GM23248 (cell line): Measurements from ENCODE around the gene NID2. TPM values are rescaled to one million over a fixed set of nuclear protein-coding genes. Genes with fewer than 3 reads are reported as not detected.

ENCODE experiments used
- DNase-seq: peaks from one replicate; pipeline ENCODE4 v3.0.0-alpha.2; 2015
- H2AFZ ChIP-seq: fragments of 200-600 bp; sonication (generic); 2 replicates; pipeline ENCODE4 v1.6.1; 2016; ENCODE audit warnings: antibody characterized with exemption
- H3F3A ChIP-seq: fragments of 200-600 bp; sonication (generic); 2 replicates; pipeline ENCODE4 v1.6.1; 2016; ENCODE audit warnings: mild to moderate bottlenecking, antibody characterized with exemption, mixed run types; ENCODE audit not compliant: insufficient read depth
- H3K27ac ChIP-seq: fragments of 200-600 bp; sonication (generic); 2 replicates; pipeline ENCODE4 v1.5.1; 2016; ENCODE audit warnings: mild to moderate bottlenecking
- H3K27me3 ChIP-seq: fragments of 200-600 bp; sonication (generic); replicated peaks from 2 replicates; pipeline ENCODE4 v1.6.1; 2016; ENCODE audit warnings: mild to moderate bottlenecking; ENCODE audit not compliant: insufficient read depth
- H3K36me3 ChIP-seq: fragments of 200-600 bp; sonication (generic); 2 replicates; pipeline ENCODE4 v1.6.1; 2016; ENCODE audit warnings: low read depth, mild to moderate bottlenecking
- H3K4me1 ChIP-seq: fragments of 200-600 bp; sonication (generic); 2 replicates; pipeline ENCODE4 v1.6.1; 2016; ENCODE audit warnings: mild to moderate bottlenecking; ENCODE audit not compliant: insufficient read depth
- H3K4me2 ChIP-seq: fragments of 200-600 bp; sonication (generic); one replicate; pipeline ENCODE4 v1.6.1; 2016; ENCODE audit warnings: mild to moderate bottlenecking; ENCODE audit not compliant: unreplicated experiment
- H3K4me3 ChIP-seq: fragments of 200-600 bp; sonication (generic); 2 replicates; pipeline ENCODE4 v1.5.1; 2016; ENCODE audit warnings: mild to moderate bottlenecking
- H3K79me2 ChIP-seq: fragments of 200-600 bp; sonication (generic); 2 replicates; pipeline ENCODE4 v1.6.1; 2016; ENCODE audit warnings: mild to moderate bottlenecking; ENCODE audit not compliant: insufficient read depth
- H3K9ac ChIP-seq: fragments of 200-600 bp; sonication (generic); 2 replicates; pipeline ENCODE4 v1.6.1; 2016; ENCODE audit warnings: mild to moderate bottlenecking
- H3K9me2 ChIP-seq: fragments of 200-600 bp; sonication (generic); 2 replicates; pipeline ENCODE4 v1.6.1; 2016; ENCODE audit warnings: mixed run types, mild to moderate bottlenecking, moderate library complexity; ENCODE audit not compliant: insufficient read depth
- H3K9me3 ChIP-seq: fragments of 200-600 bp; sonication (generic); one replicate; pipeline ENCODE4 v1.6.1; 2017; ENCODE audit warnings: low read depth
- H4K20me1 ChIP-seq: fragments of 200-600 bp; sonication (generic); 2 replicates; pipeline ENCODE4 v1.6.0; 2016; ENCODE audit not compliant: insufficient read depth
- EZH2 ChIP-seq: fragments of 200-600 bp; sonication (generic); IDR thresholded peaks from 2 replicates; pipeline ENCODE4 v1.6.1; 2018; ENCODE audit warnings: antibody characterized with exemption, mild to moderate bottlenecking; ENCODE audit not compliant: insufficient read depth, poor library complexity, severe bottlenecking
- EZH2phosphoT487 ChIP-seq: fragments of 200-600 bp; sonication (generic); IDR thresholded peaks from 2 replicates; pipeline ENCODE4 v1.6.1; 2018; ENCODE audit warnings: antibody characterized with exemption, moderate library complexity, mild to moderate bottlenecking, low read depth; ENCODE audit not compliant: insufficient read depth
- whole genome bisulfite sequencing, 2 experiments: methylation state at CpG; one replicate each; pipeline ENCODE4 v1.1.6; 2015 to 2017; ENCODE audit warnings: low lambda C conversion rate in 2 of 2, low coverage in 1 of 2; ENCODE audit errors: missing lambda C conversion rate in 2 of 2; 5-methylcytosine and 5-hydroxymethylcytosine counted together
- in situ Hi-C: fragments of 300-500 bp; cut with MboI; formaldehyde crosslinking; loops from 2 replicates; pipeline ENCODE4 v1.15.0; 2020
- polyA plus RNA-seq: library from polyadenylated mRNA; unstranded; fragments of >200 nt; fragmentation: Nextera tagmentation; extraction: Ambion mirVana; gene quantifications from 2 replicates; pipeline ENCODE4 v1.2.1, GENCODE V29; 2016
- total RNA-seq: library from RNA; depleted of rRNA; stranded (reverse); fragments of >200 nt; shearing (Covaris generic); gene quantifications from 2 replicates; pipeline ENCODE4 v1.2.3, GENCODE V29; 2014

Gene NID2
- total and polyA plus RNA-seq, 2 experiments from 2014 or later: 39.8 to 59.8 TPM

- 96 to 100% methylated on average over 1 of the region's 1 CpG for WGBS, 2 experiments
- Histone ChIP-seq H3K9me2 (no peaks in the 10 kb centered on the region), H3K9ac (no peak overlapping the region), H2AFZ (no peak overlapping the region), H3K27me3 (no peaks in the 10 kb centered on the region), H4K20me1 (no peaks in the 10 kb centered on the region), H3K4me2 (no peak overlapping the region), H3F3A (peaks cover 15% of the 10 kb centered on the region), H3K4me1 (no peaks in the 10 kb centered on the region), H3K27ac (no peak overlapping the region), H3K4me3 (no peak overlapping the region), H3K36me3 (peaks cover 90% of the 10 kb centered on the region), H3K9me3 (no peaks in the 10 kb centered on the region), H3K79me2 (no peaks in the 10 kb centered on the region)
- in situ Hi-C loops: loop anchor here (10.0 kb wide), 1 partner anchor 268 kb away; no protein-coding TSS in a partner anchor
- TF ChIP-seq EZH2: no peak
- TF ChIP-seq EZH2phosphoT487: no peak
- no peak for DNase-seq
Observed at GRCh38 chr14:52007211-52007610, 61.6 kb downstream of the NID2 start.

GRCh38 chr14:52006361-52006760 lies 62.5 kb downstream of the NID2 start:
- Histone ChIP-seq H3K9me2 (no peaks in the 10 kb centered on the region), H3F3A (peaks cover 15% of the 10 kb centered on the region), H3K79me2 (peaks cover under 1% of the 10 kb centered on the region; the same call in 1 of the 2 replicates), H4K20me1 (no peaks in the 10 kb centered on the region), H3K27me3 (no peaks in the 10 kb centered on the region), H3K27ac (no peak overlapping the region), H3K4me1 (no peaks in the 10 kb centered on the region), H3K9me3 (no peaks in the 10 kb centered on the region), H3K4me3 (no peak overlapping the region), H3K9ac (no peak overlapping the region), H3K36me3 (peaks cover 95% of the 10 kb centered on the region), H3K4me2 (no peak overlapping the region), H2AFZ (no peak overlapping the region)
- no peak for TF ChIP-seq EZH2phosphoT487
- no peak for TF ChIP-seq EZH2
- no peak for DNase-seq
- in situ Hi-C loops: loop anchor here (10.0 kb wide), 1 partner anchor 268 kb away; no protein-coding TSS in a partner anchor
- WGBS, 2 experiments: 95 to 100% methylated on average over 3 of the region's 3 CpGs

- H3K36me3 ChIP-seq: peaks cover 95% of the 10 kb centered on the region
- no peak overlapping the region for H3K27ac ChIP-seq
- H3K4me3 ChIP-seq: no peak overlapping the region
- peaks cover 21% of the 10 kb centered on the region for H3F3A ChIP-seq
- in situ Hi-C loops: loop anchor here (10.0 kb wide), 1 partner anchor 269 kb away; no protein-coding TSS in a partner anchor
- H3K4me2 ChIP-seq: no peak overlapping the region
- no peak overlapping the region for H2AFZ ChIP-seq
- TF ChIP-seq EZH2phosphoT487 (no peak), EZH2 (no peak)
- no peak overlapping the region for H3K9ac ChIP-seq
- no peaks in the 10 kb centered on the region for H4K20me1 ChIP-seq
- H3K9me3 ChIP-seq: no peaks in the 10 kb centered on the region
- no peak for DNase-seq
- H3K79me2 ChIP-seq: peaks cover 4% of the 10 kb centered on the region; the same call in 1 of the 2 replicates
- peaks cover under 1% of the 10 kb centered on the region; the same call in 1 of the 2 replicates for H3K4me1 ChIP-seq
- WGBS, 2 experiments: 77 to 79% methylated on average over 2 of the region's 2 CpGs
- no peaks in the 10 kb centered on the region for H3K27me3 ChIP-seq
- H3K9me2 ChIP-seq: no peaks in the 10 kb centered on the region
Observed at GRCh38 chr14:52005625-52006024, 63.2 kb downstream of the NID2 start.

- DNase-seq: no peak
- Histone ChIP-seq H3K27me3 (no peaks in the 10 kb centered on the region), H3K36me3 (peaks cover 77% of the 10 kb centered on the region), H3K79me2 (peaks cover 6% of the 10 kb centered on the region), H3K27ac (no peak overlapping the region), H3K9me2 (no peaks in the 10 kb centered on the region), H3K4me3 (no peak overlapping the region), H3K4me2 (no peak overlapping the region), H3K9ac (no peak overlapping the region), H3F3A (peaks cover 44% of the 10 kb centered on the region), H4K20me1 (no peaks in the 10 kb centered on the region), H3K4me1 (peaks cover 24% of the 10 kb centered on the region), H3K9me3 (no peaks in the 10 kb centered on the region), H2AFZ (no peak overlapping the region)
- no peak for TF ChIP-seq EZH2
- TF ChIP-seq EZH2phosphoT487: no peak
- 72 to 86% methylated on average over 3 of the region's 3 CpGs for WGBS, 2 experiments
- in situ Hi-C loops: loop anchor here (10.0 kb wide), 1 partner anchor 271 kb away; no protein-coding TSS in a partner anchor
Observed at GRCh38 chr14:52003324-52003723, 65.5 kb downstream of the NID2 start.

GRCh38 chr14:52002542-52002941 lies 66.3 kb downstream of the NID2 start:
- Histone ChIP-seq H3K4me1 (peaks cover 25% of the 10 kb centered on the region), H4K20me1 (no peaks in the 10 kb centered on the region), H3K27me3 (no peaks in the 10 kb centered on the region), H3F3A (peaks cover 50% of the 10 kb centered on the region), H3K9me3 (no peaks in the 10 kb centered on the region), H3K36me3 (peaks cover 73% of the 10 kb centered on the region), H3K9me2 (no peaks in the 10 kb centered on the region), H3K4me3 (no peak overlapping the region), H3K9ac (no peak overlapping the region), H3K79me2 (peaks cover 13% of the 10 kb centered on the region), H3K4me2 (no peak overlapping the region), H2AFZ (no peak overlapping the region), H3K27ac (no peak overlapping the region)
- no peak for DNase-seq
- in situ Hi-C loops: loop anchor here (10.0 kb wide), 1 partner anchor 272 kb away; no protein-coding TSS in a partner anchor
- WGBS, 2 experiments: 78 to 84% methylated on average over 4 of the region's 4 CpGs
- TF ChIP-seq EZH2 (no peak), EZH2phosphoT487 (no peak)
